WI38 (cell line): Measurements from ENCODE around the gene TRIM44.

Experiments used
- H3K4me3 ChIP-seq: 2 replicates; pipeline ENCODE4 v1.5.1; 2011; ENCODE audit warnings: low read depth, mild to moderate bottlenecking, control low read depth, low read length
- TF ChIP-seq, protein P1 (sequence below): IDR thresholded peaks from 2 replicates; pipeline ENCODE4 v1.5.1; 2012; ENCODE audit warnings: low read depth, mild to moderate bottlenecking, control low read depth, low read length

The TRIM44 gene

DNA sequence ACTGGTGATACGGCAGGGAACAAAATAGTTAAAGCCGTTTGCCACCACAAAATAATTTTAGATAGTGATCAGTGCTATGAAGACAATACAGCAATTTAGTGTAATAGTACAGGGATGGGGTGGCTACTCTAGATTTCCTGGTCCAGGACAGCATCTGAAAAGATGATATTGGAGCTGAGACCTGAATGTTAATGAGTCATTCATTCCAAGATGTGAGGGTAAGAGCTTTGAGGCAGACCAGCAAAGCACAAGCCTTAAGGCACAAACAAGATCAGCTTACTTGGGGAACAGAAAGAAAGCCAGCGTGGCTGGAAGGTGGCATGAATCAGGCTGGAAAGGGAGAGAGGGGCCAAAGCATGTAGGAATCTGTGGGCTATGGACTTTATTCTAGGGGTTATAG lies 132.3 kb downstream of the TRIM44 start:
- TF ChIP-seq, protein P1, sequence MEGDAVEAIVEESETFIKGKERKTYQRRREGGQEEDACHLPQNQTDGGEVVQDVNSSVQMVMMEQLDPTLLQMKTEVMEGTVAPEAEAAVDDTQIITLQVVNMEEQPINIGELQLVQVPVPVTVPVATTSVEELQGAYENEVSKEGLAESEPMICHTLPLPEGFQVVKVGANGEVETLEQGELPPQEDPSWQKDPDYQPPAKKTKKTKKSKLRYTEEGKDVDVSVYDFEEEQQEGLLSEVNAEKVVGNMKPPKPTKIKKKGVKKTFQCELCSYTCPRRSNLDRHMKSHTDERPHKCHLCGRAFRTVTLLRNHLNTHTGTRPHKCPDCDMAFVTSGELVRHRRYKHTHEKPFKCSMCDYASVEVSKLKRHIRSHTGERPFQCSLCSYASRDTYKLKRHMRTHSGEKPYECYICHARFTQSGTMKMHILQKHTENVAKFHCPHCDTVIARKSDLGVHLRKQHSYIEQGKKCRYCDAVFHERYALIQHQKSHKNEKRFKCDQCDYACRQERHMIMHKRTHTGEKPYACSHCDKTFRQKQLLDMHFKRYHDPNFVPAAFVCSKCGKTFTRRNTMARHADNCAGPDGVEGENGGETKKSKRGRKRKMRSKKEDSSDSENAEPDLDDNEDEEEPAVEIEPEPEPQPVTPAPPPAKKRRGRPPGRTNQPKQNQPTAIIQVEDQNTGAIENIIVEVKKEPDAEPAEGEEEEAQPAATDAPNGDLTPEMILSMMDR, result no peak
- H3K4me3 ChIP-seq, result no peak overlapping the region

- H3K4me3 ChIP-seq, result no peak overlapping the region
- TF ChIP-seq, protein P1, result no peak
Observed at GRCh38 chr11:35796562-35796961, 134.0 kb downstream of the TRIM44 start.

- H3K4me3 ChIP-seq, result no peak overlapping the region
- TF ChIP-seq, protein P1, result no peak
Observed at GRCh38 chr11:35798423-35798822, 135.8 kb downstream of the TRIM44 start.

- TF ChIP-seq, protein P1, result no peak
- H3K4me3 ChIP-seq, result no peak overlapping the region
Observed at GRCh38 chr11:35798983-35799382, 136.4 kb downstream of the TRIM44 start.

DNA sequence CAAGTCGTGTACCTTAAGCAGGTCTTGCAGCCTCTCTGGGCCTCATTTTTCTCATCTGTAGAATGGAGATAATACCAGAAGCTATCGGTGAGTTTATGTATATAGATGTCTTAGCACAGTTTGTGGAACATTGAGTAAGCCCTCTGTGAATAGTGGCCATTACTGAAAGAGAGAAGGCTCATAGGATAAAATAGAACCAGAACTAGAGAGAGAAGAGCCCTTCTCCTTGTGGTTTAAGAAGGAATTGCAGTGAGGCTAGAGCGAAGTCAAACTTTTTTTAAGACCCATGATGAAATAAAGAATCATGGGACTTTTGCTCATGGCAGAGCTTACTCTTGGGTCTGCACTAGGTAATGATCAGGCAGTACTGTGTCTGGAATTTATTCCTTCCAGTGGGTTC lies 137.1 kb downstream of the TRIM44 start:
- H3K4me3 ChIP-seq, result no peak overlapping the region
- TF ChIP-seq, protein P1, result no peak

DNA sequence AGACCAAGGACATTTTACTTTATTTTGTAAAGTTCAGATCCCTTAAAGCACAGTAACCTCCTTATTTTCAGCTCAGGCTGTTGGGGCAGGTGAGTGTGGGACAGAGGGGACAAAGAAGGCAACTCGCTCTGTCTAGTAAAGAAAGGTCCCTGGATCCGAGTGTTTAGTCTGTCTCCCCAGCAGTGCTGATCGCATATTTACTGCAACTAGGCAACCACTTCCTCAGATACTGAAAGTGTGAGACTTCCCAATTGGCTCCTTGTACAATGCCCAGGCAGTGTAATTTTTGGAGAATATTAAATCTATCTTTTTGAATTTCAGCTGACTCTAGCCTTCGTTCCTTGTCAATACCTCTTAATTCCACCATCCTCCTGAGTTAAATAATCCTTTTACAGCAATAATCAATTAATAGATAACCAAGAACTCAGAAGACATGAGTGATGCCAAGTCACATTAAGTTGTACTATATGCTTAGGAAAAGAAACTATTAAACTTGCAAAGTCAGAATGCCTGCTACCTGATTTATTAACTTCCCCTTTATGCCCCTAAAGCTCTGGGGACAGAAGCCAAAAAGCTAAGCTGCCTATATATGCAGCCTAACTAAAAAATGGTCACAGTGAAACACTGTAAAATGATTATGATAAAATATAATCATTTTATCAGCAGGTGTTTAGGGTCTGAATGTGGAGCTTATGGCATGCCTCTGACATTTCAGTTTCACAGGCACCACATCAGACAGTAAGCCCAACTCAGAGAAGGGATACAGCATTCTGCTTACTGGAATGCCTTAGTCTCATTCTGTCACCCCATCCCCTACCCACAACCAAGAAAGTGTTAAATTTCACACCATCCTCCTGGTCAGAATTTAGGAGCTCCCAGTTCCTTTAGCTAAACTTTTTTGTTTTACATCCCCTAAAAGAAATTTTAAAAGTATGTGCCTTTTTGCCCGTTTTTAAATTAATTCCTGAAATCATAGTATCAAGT lies 138.7 kb downstream of the TRIM44 start:
- TF ChIP-seq, protein P1, result no peak
- no peak overlapping the region for H3K4me3 ChIP-seq

DNA sequence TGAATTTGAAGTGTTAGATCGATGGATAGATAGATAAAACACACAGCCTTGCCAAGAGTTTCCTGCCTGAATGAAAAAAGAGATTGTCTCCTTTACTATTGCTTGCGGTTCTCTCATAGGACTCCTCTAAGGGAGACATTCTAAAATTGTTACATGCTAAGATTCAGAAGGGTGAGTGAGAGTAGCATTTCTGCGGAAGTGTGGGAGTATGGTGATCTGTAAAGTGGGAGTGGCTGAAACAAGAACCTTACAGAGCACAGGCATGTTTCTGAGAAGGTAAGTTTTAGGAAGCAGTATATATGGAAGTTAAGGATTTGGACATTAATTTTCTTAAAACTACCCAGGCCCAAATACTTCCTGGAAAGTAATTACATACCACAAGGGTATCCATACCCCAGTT lies 139.6 kb downstream of the TRIM44 start:
- no peak overlapping the region for H3K4me3 ChIP-seq
- TF ChIP-seq, protein P1, result no peak
